Thoracic aorta (tissue), 2 donors: ENCODE measurements around the gene KRTAP10-11. TPM values are rescaled to one million over a fixed set of nuclear protein-coding genes. Genes with fewer than 3 reads are reported as not detected.
"Not testable (repeated sequence)": the region's sequence is repeated elsewhere in the genome, so short reads cannot be mapped to it uniquely, and the experiment has no call there.

ENCODE experiments used
- ATAC-seq: fragments of 150-250 bp; one replicate; pipeline ENCODE4 v1.8.0; 2017; ENCODE audit warnings: low read depth; ENCODE audit not compliant: insufficient number of reproducible peaks, low FRiP score
- DNase-seq: peaks from one replicate; pipeline ENCODE4 v3.0.0-alpha.2; 2020; ENCODE audit warnings: low spot score
- H3K27ac ChIP-seq, 2 donors: fragments of 200-600 bp; sonication (generic); 1 replicate in 1 of 2; 2 replicates in 1 of 2; pipeline ENCODE4 v1.5.1; 2016; ENCODE audit warnings: mild to moderate bottlenecking in 2 of 2, moderate library complexity in 2 of 2
- H3K27me3 ChIP-seq: fragments of 200-600 bp; sonication (generic); replicated peaks from 2 replicates; pipeline ENCODE4 v1.6.0; 2016; ENCODE audit warnings: mild to moderate bottlenecking; ENCODE audit not compliant: insufficient read depth
- H3K36me3 ChIP-seq: fragments of 200-600 bp; sonication (generic); one replicate; pipeline ENCODE4 v1.5.1; 2016
- H3K4me1 ChIP-seq, 2 donors: fragments of 200-600 bp; sonication (generic); 1 replicate in 1 of 2; 2 replicates in 1 of 2; pipeline versions ENCODE4 v1.5.1 to v1.6.0; 2016; ENCODE audit warnings: low read depth in 2 of 2, mild to moderate bottlenecking in 1 of 2; ENCODE audit not compliant: control insufficient read depth in 1 of 2
- H3K4me3 ChIP-seq: fragments of 200-600 bp; sonication (generic); 2 replicates; pipeline ENCODE4 v1.5.1; 2016; ENCODE audit warnings: mild to moderate bottlenecking
- H3K9me3 ChIP-seq: fragments of 200-600 bp; sonication (generic); 2 replicates; pipeline ENCODE4 v1.5.1; 2016
- total RNA-seq, 2 donors: library from RNA; depleted of rRNA; stranded (reverse); fragments of >200 nt; gene quantifications; one replicate each; pipeline versions ENCODE4 v1.1.0 to v1.2.3, GENCODE V29; 2016
- TF ChIP-seq, protein P1 (sequence below): fragments of 200-600 bp; sonication (generic); IDR thresholded peaks from one replicate; pipeline ENCODE4 v1.5.1; 2019; ENCODE audit warnings: antibody characterized with exemption

The KRTAP10-11 gene
- total RNA-seq, 2 donors from 2014 or later = not detected

- Histone ChIP-seq H3K36me3 (no peaks in the 10 kb centered on the region), H3K4me1 (no peaks in the 10 kb centered on the region), H3K27ac (no peak overlapping the region), H3K4me3 (no peak overlapping the region), H3K27me3 (no peaks in the 10 kb centered on the region), H3K9me3 (no peaks in the 10 kb centered on the region)
- TF ChIP-seq, protein P1, sequence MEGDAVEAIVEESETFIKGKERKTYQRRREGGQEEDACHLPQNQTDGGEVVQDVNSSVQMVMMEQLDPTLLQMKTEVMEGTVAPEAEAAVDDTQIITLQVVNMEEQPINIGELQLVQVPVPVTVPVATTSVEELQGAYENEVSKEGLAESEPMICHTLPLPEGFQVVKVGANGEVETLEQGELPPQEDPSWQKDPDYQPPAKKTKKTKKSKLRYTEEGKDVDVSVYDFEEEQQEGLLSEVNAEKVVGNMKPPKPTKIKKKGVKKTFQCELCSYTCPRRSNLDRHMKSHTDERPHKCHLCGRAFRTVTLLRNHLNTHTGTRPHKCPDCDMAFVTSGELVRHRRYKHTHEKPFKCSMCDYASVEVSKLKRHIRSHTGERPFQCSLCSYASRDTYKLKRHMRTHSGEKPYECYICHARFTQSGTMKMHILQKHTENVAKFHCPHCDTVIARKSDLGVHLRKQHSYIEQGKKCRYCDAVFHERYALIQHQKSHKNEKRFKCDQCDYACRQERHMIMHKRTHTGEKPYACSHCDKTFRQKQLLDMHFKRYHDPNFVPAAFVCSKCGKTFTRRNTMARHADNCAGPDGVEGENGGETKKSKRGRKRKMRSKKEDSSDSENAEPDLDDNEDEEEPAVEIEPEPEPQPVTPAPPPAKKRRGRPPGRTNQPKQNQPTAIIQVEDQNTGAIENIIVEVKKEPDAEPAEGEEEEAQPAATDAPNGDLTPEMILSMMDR = no peak
- no peak for ATAC-seq
- DNase-seq = no peak
Measured at GRCh38 chr21:44686000-44686781, 40.0 kb downstream of the KRTAP10-11 start.

DNA sequence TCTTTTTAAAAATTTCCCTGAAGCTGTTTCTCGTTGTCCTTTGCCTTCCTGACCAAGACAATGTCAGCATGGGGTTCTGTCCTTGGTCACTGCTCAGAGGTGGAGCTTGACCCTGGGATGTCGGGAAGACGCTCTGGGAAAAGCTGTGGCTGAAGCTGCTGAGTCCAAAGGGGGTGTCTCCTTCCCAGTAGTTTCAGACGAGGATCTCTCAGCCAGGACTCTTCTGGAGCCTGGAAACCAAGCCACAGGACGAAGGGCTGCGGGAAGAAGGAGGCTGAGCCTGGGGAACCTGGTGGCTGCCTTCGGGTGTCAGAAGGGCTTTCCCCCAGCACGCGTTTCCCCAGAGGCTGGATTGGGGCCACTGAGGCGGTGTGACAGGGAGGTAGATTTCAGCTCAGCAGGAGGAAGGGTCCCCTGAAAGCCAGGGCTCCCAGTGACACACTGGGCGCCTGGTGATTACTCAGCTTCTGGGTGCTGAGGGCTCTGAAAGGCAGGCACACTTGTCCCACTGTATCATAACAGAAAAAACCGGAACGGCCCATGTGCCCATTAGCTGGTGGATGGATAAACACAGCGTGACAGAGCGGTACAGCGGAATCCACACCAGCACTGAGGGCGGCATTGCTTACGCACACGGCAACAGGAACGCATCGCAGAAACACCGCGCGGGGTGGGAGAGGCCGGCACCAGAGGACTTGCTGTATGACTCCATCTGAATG, 40.8 kb downstream of the KRTAP10-11 start:
- ATAC-seq (no peak), DNase-seq (no peak)
- no peak overlapping the region for H3K4me3 ChIP-seq

DNA sequence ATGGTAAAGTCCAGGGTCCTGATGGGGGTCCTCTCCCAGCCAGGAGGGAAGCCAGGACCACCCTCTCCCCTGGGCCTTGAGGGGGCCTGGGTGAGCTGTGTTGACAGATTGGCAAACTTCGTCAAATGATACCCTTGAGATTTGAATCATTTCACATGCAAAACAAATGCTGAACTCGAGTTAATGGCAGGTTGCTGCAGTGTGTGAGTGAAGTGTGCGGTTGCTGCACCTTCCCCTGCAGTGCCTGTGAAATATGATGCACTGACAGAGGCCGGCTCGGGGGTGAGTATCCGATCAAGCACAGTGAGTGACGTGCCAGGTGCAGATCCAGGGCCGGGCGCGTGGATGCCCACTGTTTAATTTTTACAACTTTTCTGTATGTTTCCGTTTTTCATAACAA, 41.5 kb downstream of the KRTAP10-11 start:
- Histone ChIP-seq H3K9me3 (peaks cover 3% of the 10 kb centered on the region), H3K4me3 (no peak overlapping the region), H3K27ac (no peak overlapping the region), H3K4me1 (no peaks in the 10 kb centered on the region), H3K36me3 (no peaks in the 10 kb centered on the region), H3K27me3 (no peaks in the 10 kb centered on the region)
- no peak for DNase-seq
- TF ChIP-seq, protein P1 = no peak
- no peak for ATAC-seq

More for the DNA sequence above, 40.8 kb downstream of the KRTAP10-11 start:
- no peaks in the 10 kb centered on the region for H3K4me1 ChIP-seq
- H3K27me3 ChIP-seq = no peaks in the 10 kb centered on the region
- H3K27ac ChIP-seq = no peak overlapping the region
- H3K36me3 ChIP-seq = no peaks in the 10 kb centered on the region
- TF ChIP-seq, protein P1 = no peak
- H3K9me3 ChIP-seq = no peaks in the 10 kb centered on the region

DNA sequence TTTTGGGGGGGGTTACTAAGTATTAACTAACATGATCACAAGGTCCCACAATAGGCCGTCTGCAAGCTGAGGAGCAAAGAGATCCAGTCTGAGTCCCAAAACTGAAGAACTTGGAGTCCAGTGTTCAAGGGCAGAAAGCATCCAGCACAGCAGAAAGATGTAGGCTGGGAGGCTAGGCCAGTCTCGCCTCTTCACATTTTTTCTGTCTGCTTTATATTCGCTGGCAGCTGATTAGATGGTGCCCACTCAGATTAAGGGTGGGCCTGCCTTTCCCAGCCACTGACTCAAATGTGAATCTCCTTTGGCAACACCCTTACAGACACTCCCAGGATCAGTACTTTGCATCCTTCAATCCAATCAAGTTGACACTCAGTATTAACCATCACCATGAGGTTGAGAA, 43.5 kb downstream of the KRTAP10-11 start:
- DNase-seq, ATAC-seq, H3K36me3 ChIP-seq: not testable (repeated sequence)

GRCh38 chr21:44691686-44692085, 45.5 kb downstream of the KRTAP10-11 start:
- DNase-seq (no peak), ATAC-seq (no peak)

More for the DNA sequence above, 43.5 kb downstream of the KRTAP10-11 start:
- not testable (repeated sequence) for H3K27ac ChIP-seq, H3K27me3 ChIP-seq, H3K4me3 ChIP-seq, H3K4me1 ChIP-seq
- H3K9me3 ChIP-seq = peaks cover 15% of the 10 kb centered on the region

More at GRCh38 chr21:44691686-44692085, 45.5 kb downstream of the KRTAP10-11 start:
- Histone ChIP-seq H3K36me3 (no peaks in the 10 kb centered on the region), H3K27ac (no peak overlapping the region), H3K4me3 (no peak overlapping the region), H3K4me1 (no peaks in the 10 kb centered on the region), H3K9me3 (peaks cover 15% of the 10 kb centered on the region), H3K27me3 (no peaks in the 10 kb centered on the region)
- TF ChIP-seq, protein P1 = no peak
